Activated CD4-positive, alpha-beta T cell treated with anti-CD3 and anti-CD28 coated beads for 24 hours (primary cell): Measurements from ENCODE around the gene BMPR2.
"Not testable (repeated sequence)": the region's sequence is repeated elsewhere in the genome, so short reads cannot be mapped to it uniquely, and the experiment has no call there.

Source experiments
- DNase-seq, 2 donors: peaks; one replicate each; pipeline ENCODE4 v3.0.0-alpha.2; 2020; ENCODE audit warnings: low read depth in 2 of 2

Gene BMPR2

GRCh38 chr2:202450785-202451184 lies 74.7 kb downstream of the BMPR2 start:
- no peak for DNase-seq

GRCh38 chr2:202452744-202453143 lies 76.6 kb downstream of the BMPR2 start:
- DNase-seq, result no peak

- DNase-seq, result no peak
These were observed 78.4 kb downstream of the BMPR2 start for GRCh38 chr2:202454536-202454935.

- DNase-seq, result no peak
These were observed 79.0 kb downstream of the BMPR2 start for GRCh38 chr2:202455114-202455513.

- DNase-seq, result no peak
These were observed 84.0 kb downstream of the BMPR2 start for GRCh38 chr2:202460119-202460518.

- no peak for DNase-seq
These were observed 103.0 kb downstream of the BMPR2 start for GRCh38 chr2:202479090-202479489.

- no peak for DNase-seq
These were observed 103.5 kb downstream of the BMPR2 start for GRCh38 chr2:202479610-202480009.

GRCh38 chr2:202486351-202486750 lies 110.2 kb downstream of the BMPR2 start:
- no peak for DNase-seq

- DNase-seq, result no peak
These were observed 112.5 kb downstream of the BMPR2 start for GRCh38 chr2:202488671-202489070.

- no peak for DNase-seq
These were observed 114.4 kb downstream of the BMPR2 start for GRCh38 chr2:202490479-202490878.

- no peak for DNase-seq
These were observed 115.4 kb downstream of the BMPR2 start for GRCh38 chr2:202491514-202491913.

- DNase-seq, result no peak
These were observed 118.4 kb downstream of the BMPR2 start for GRCh38 chr2:202494300-202495229.

- DNase-seq, result no peak
These were observed 119.1 kb downstream of the BMPR2 start for GRCh38 chr2:202495230-202495604.

- not testable (repeated sequence) for DNase-seq
These were observed 120.8 kb downstream of the BMPR2 start for GRCh38 chr2:202496835-202497472.

- not testable (repeated sequence) for DNase-seq
These were observed 121.3 kb downstream of the BMPR2 start for GRCh38 chr2:202497473-202497866.

- DNase-seq, result not testable (repeated sequence)
These were observed 123.7 kb downstream of the BMPR2 start for GRCh38 chr2:202499841-202500240.

GRCh38 chr2:202503276-202503675 lies 127.1 kb downstream of the BMPR2 start:
- not testable (repeated sequence) for DNase-seq

GRCh38 chr2:202508686-202509085 lies 132.6 kb downstream of the BMPR2 start:
- DNase-seq, result no peak

GRCh38 chr2:202510911-202511310 lies 134.8 kb downstream of the BMPR2 start:
- DNase-seq, result no peak

- no peak for DNase-seq
These were observed 136.0 kb downstream of the BMPR2 start for GRCh38 chr2:202512176-202512575.

GRCh38 chr2:202514732-202515131 lies 138.6 kb downstream of the BMPR2 start:
- no peak for DNase-seq

GRCh38 chr2:202519453-202519852 lies 143.3 kb downstream of the BMPR2 start:
- no peak for DNase-seq

- DNase-seq, result no peak
These were observed 145.3 kb downstream of the BMPR2 start for GRCh38 chr2:202521470-202521869.
